Nephron progenitor cell (in vitro differentiated cells): Measurements from ENCODE around the gene MAPKAP1.
A peak's percentile ranks its signal among the peaks of the same experiment; 100 is the strongest.
"Not testable (repeated sequence)": the region's sequence is repeated elsewhere in the genome, so short reads cannot be mapped to it uniquely, and the experiment has no call there.

Source experiments
- DNase-seq: peaks from one replicate; pipeline ENCODE4 v3.0.0; 2021
- H3K27ac Mint-ChIP-seq: 2 replicates; pipeline ENCODE4 v1.8.0; 2021; ENCODE audit warnings: mild to moderate bottlenecking, moderate library complexity, mixed read lengths
- H3K27me3 Mint-ChIP-seq: 2 replicates; pipeline ENCODE4 v1.8.0; 2021; ENCODE audit warnings: mild to moderate bottlenecking, low read depth, mixed read lengths; ENCODE audit not compliant: poor library complexity
- H3K36me3 Mint-ChIP-seq: 2 replicates; pipeline ENCODE4 v1.8.0; 2021; ENCODE audit warnings: low read depth, mixed read lengths
- H3K4me1 Mint-ChIP-seq: 2 replicates; pipeline ENCODE4 v1.8.0; 2021; ENCODE audit warnings: mixed read lengths
- H3K4me3 Mint-ChIP-seq: 2 replicates; pipeline ENCODE4 v1.8.0; 2021; ENCODE audit warnings: mild to moderate bottlenecking, moderate library complexity, mixed read lengths
- H3K9me3 Mint-ChIP-seq: 2 replicates; pipeline ENCODE4 v1.8.0; 2021; ENCODE audit warnings: mild to moderate bottlenecking, moderate library complexity, mixed read lengths
- CTCF ChIP-seq: fragments of 200-600 bp; sonication (generic); IDR thresholded peaks from 2 replicates; pipeline ENCODE4 v1.5.0; 2021; ENCODE audit warnings: antibody characterized with exemption

The MAPKAP1 gene

GRCh38 chr9:125705893-125706292 lies 1.1 kb downstream of the MAPKAP1 start:
- peaks cover 3% of the 10 kb centered on the region for H3K9me3 Mint-ChIP-seq
- DNase-seq = no peak
- no peak for TF ChIP-seq CTCF
- peaks cover 3% of the 10 kb centered on the region for H3K27me3 Mint-ChIP-seq
- H3K27ac Mint-ChIP-seq = no peak overlapping the region
- H3K4me1 Mint-ChIP-seq = peaks cover 19% of the 10 kb centered on the region
- H3K36me3 Mint-ChIP-seq = no peaks in the 10 kb centered on the region
- H3K4me3 Mint-ChIP-seq = peak overlapping the region; percentile 83

GRCh38 chr9:125703662-125704061 lies 3.3 kb downstream of the MAPKAP1 start:
- no peak for DNase-seq
- H3K4me3 Mint-ChIP-seq = no peak overlapping the region

GRCh38 chr9:125701351-125701750 lies 5.7 kb downstream of the MAPKAP1 start:
- Mint-ChIP-seq H3K27me3 (no peaks in the 10 kb centered on the region), H3K4me1 (peaks cover 17% of the 10 kb centered on the region), H3K27ac (no peak overlapping the region), H3K4me3 (no peak overlapping the region), H3K36me3 (peaks cover 12% of the 10 kb centered on the region), H3K9me3 (no peaks in the 10 kb centered on the region)
- no peak for TF ChIP-seq CTCF
- DNase-seq = no peak

More at GRCh38 chr9:125703662-125704061, 3.3 kb downstream of the MAPKAP1 start:
- Mint-ChIP-seq H3K4me1 (peaks cover 19% of the 10 kb centered on the region), H3K27me3 (no peaks in the 10 kb centered on the region), H3K9me3 (no peaks in the 10 kb centered on the region), H3K27ac (no peak overlapping the region), H3K36me3 (no peaks in the 10 kb centered on the region)
- no peak for TF ChIP-seq CTCF

- H3K27me3 Mint-ChIP-seq = no peaks in the 10 kb centered on the region
- H3K27ac Mint-ChIP-seq = no peak overlapping the region
- peaks cover 11% of the 10 kb centered on the region for H3K4me1 Mint-ChIP-seq
- no peak for TF ChIP-seq CTCF
- no peaks in the 10 kb centered on the region for H3K9me3 Mint-ChIP-seq
- H3K36me3 Mint-ChIP-seq = peaks cover 12% of the 10 kb centered on the region
- DNase-seq = no peak
- H3K4me3 Mint-ChIP-seq = no peak overlapping the region
These were observed 6.2 kb downstream of the MAPKAP1 start for GRCh38 chr9:125700791-125701190.

GRCh38 chr9:125699870-125700269 lies 7.1 kb downstream of the MAPKAP1 start:
- no peaks in the 10 kb centered on the region for H3K27me3 Mint-ChIP-seq
- no peak for DNase-seq
- H3K4me1 Mint-ChIP-seq = peaks cover 2% of the 10 kb centered on the region
- no peaks in the 10 kb centered on the region for H3K9me3 Mint-ChIP-seq
- H3K27ac Mint-ChIP-seq = no peak overlapping the region
- no peak overlapping the region for H3K4me3 Mint-ChIP-seq
- no peak for TF ChIP-seq CTCF
- H3K36me3 Mint-ChIP-seq = peaks cover 12% of the 10 kb centered on the region

GRCh38 chr9:125696106-125696647 lies 10.8 kb downstream of the MAPKAP1 start:
- H3K9me3 Mint-ChIP-seq = no peaks in the 10 kb centered on the region
- no peaks in the 10 kb centered on the region for H3K27me3 Mint-ChIP-seq
- peaks cover 18% of the 10 kb centered on the region for H3K36me3 Mint-ChIP-seq
- no peaks in the 10 kb centered on the region for H3K4me1 Mint-ChIP-seq
- no peak for TF ChIP-seq CTCF
- no peak for DNase-seq
- H3K4me3 Mint-ChIP-seq = no peak overlapping the region
- H3K27ac Mint-ChIP-seq = no peak overlapping the region

GRCh38 chr9:125695548-125695947 lies 11.5 kb downstream of the MAPKAP1 start:
- not testable (repeated sequence) for H3K9me3 Mint-ChIP-seq, H3K4me1 Mint-ChIP-seq, H3K27ac Mint-ChIP-seq, DNase-seq, H3K4me3 Mint-ChIP-seq, H3K27me3 Mint-ChIP-seq
- H3K36me3 Mint-ChIP-seq = peaks cover 24% of the 10 kb centered on the region
